ENCODE results near the gene DIMT1.

Gene DIMT1

DNA sequence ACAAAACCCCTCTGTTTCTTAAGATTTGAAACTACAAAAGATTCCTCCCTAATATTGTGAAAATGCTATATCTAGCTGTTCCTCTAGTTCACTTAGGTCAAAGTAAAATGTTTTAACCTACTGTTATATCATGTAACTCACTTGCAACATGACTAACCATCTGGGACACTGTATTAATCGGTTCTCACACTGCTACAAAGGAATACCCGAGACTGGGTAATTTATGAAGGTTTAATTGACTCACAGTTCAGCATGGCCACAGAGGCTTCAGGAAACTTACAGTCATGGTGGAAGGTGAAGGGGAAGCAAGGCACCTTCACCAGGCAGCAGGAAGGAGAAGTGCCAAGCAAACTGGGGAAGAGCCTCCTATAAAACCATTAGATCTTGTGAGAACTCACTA is 34.7 kb downstream of the DIMT1 start:
- DNase-seq, result no peak

DNA sequence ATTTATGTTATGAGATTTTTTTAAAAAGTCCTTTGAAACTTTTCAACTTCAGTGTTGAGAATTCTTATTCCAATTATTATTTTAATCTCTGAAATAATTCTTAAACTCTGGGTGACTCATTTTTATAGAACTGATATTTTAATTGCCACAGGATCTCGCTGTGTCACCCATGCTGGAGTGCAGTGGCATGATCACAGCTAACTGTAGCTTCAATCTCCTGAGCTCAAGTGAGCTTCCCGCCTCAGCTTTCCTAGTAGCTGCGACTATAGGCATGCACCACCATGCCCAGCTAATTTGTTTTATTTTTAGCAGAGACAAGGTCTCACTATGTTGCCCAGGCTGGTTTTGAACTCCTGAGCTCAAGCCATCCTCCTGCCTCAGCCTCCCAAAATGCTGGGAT is 41.0 kb downstream of the DIMT1 start:
- no peak for DNase-seq

DNA sequence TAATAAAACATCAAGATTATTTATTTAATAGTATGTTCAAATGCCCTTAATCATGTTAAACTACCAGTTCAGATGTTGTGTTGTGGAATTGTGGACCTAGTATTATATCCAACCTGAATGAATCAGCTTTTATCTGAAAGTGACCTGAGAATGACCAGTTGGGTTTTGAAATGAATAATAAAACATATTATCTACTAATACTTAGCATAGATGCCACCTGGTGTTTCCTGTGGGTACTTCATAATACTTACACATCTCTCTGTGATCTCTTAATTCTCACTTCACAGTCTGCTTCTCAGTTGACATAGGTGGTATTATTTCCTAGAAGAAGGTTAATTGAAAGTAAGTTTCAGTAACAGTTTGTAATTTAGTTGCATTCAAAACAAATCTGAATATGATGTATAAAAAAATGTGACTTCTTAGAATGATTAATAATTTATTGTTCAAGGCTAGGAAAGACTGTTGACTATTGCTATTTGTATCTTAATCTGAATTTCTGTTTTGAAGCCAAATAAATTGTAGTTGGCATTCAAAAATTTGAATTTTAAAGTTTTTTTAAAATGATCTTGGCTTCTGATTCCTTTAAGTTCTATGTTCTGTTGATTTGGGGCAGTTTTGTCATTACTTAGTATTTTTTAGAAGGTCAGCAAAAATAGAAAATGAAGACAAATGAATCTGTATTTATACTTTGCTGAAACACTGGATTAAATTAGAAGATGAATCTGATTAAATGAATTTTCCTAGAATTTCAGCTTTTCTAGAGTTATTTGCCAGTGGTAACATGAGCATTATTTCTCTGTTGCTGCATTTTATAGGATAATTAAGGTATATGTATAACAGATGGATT is 49.5 kb downstream of the DIMT1 start:
- no peak for DNase-seq

DNA sequence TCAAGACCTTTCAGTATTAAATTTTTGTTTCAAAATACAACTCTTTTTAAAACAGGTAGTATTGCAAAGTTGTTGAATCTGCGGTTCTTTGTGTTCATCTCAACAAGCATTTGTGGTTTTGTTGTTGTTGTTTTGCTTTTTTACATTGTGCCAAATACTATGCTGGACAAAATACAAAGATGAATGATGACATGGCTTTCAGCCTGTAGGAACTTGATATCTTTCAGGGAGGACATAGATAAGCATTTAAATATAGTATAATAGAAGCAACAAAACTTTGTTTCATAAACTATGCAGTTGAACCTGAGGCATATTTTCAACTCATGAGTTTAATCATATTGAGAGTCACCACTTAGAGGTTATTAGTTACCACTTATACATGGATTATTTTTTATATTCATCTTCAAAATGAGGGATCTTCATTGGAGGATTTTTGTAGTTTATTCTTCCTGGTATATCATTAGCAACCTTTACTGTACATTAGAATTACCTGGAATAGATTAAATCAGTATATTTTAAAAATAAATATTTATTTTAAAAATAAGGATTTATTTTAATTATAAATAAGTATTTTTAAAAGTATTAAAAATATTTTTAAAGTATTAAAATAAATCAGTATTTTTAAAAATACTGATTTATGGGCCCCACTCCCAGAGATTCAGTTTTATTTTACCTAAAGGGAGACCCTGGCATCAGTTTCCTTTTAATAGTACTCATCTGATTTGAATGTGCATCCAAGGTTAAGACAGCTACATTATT is 54.8 kb downstream of the DIMT1 start:
- DNase-seq, result no peak

DNA sequence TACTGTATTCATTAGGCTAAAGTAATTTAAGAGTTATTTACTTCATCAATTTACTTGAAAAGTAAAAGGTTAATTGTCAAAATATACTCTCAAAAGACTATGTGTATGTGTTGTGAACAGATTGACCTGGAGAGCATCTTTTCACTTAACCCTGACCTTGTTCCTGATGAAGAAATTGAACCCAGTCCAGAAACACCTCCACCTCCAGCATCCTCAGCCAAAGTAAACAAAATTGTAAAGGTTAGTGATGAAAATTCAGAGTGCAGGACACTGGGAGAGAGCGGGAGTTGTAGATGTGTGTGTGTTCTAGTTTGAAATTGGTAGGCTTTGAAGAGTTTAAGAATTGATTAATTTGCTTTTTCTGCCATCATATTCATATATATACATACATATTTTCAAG is 55.8 kb downstream of the DIMT1 start:
- no peak for DNase-seq

DNA sequence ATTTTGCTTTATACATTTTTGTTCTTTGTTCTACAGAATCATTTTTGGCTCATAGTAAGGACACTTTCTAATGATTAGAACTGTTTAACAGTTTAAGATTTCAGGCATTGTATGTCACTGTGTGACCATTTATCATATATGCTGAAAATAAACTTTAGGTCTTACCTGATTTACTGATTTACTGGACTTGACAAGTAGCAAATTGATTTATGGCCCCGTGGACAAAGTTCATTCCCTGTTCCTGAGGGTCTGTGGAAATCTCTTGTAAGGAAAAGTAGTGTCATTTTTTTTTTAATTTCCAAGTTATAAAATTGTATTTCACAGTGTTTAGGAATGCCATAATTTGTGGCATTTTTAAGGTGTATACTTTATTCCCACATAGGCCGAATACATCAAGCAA is 57.0 kb downstream of the DIMT1 start:
- no peak for DNase-seq

DNA sequence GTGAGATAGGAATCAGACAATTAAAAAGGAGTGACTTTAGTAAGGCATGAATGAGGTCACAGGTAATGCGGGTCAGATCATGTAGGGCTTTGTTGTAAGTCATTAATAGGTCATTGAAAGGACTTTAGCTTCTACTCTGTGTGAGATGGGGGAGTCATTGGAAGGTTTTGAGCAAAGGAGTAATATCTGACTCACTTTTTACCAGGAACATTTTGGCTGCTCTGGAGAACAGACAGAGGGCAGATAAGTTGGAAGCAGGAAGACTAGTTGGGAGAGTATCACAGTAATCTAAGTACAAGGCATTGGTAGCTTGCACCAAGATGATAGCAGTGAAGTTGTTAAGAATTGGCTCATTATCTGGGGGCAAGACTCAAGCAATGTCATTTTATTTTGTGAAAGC is 60.3 kb downstream of the DIMT1 start:
- no peak for DNase-seq

DNA sequence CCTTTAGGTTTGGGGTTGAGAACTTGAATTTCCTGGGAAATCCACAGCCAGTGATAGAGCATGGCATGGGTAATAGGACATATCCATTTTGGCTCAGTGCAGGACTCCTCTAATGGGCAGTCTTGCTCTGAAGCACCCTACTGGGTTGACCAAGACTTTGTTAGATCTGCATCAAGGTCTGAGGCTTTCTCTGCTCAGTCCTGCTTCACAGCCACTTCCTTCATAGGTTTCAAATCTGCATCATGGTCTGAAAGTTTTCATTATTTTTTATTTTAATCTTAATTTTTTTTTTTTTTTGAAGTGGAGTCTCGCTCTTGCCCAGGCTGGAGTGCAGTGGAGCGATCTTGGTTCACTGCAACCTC is 61.2 kb downstream of the DIMT1 start:
- no peak for DNase-seq

DNA sequence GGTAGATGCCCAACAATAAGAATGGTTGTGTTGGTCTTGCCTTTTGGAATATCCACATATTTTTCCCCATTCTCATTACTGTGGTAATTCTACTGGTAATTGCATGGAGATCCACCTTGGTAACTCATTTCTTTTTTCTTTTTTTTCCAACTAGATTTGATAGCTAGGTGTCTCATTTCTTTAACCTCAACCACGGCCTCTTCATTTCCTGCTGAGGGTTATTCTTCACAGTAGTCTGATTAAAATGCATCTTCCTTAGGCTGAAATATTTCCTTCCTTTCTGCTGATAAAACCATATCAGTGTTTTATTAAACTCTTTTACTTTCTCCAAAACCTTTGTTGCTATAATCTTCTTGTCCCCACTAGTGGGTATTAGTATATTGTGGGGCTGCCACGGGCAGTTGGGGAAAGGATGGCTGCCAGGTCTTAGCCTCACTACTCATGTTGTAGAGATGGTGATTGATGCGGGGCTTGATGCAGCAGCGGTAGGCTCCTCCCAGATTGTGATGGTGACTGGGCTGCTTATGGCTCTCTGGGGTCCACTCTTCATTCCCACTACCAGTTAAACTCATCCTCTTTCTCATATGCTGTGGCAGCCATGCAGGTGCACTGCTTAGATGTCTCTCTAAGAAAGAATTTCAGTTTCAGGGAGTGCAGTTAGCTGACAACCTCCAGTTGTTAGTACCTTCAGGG is 61.8 kb downstream of the DIMT1 start:
- no peak for DNase-seq

DNA sequence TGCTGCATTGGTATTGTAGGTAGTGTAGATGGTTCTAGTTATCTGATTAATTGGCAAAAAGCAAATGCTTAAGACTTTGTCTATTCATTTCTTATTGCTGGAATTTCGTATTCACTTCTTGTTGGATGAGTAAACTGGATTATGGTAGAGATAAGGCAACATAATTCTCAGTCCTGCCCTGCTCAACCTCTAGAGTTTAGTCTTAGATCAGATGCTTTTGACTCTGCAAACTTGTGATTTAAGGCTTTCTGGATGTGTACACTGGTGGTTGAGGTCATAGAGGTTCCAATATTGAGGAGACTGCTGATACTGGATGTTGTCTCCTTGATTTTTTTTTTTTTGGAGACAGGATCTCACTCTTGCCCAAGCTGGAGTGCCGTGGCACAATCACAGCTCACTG is 62.7 kb downstream of the DIMT1 start:
- no peak for DNase-seq

DNA sequence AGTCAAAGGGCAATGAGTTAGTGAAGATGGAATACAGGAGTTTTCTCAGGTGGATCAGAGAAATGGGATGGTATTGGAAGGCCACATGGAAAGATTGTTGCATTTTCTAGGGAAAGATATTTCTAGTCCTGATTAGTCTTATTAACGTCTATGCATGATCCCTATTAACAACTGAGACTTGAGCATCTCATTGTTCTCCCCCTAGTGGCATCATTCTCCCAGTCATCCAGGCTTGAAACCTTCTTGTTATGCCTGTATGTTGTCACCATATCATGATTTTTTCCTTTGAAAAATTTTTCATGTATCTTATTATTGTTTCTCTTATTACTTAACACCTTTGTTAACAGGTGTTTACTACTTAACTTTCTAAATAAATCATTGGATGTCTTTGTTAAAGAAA is 63.3 kb downstream of the DIMT1 start:
- no peak for DNase-seq
